ENCODE data around the gene ARAP3. TPM values are rescaled to one million over a fixed set of nuclear protein-coding genes. Genes with fewer than 3 reads are reported as not detected.

Gene ARAP3
- total RNA-seq, 1 donor from 2014 or later: 8.6 TPM

GRCh38 chr5:141717043-141717442 is 35.0 kb upstream of the ARAP3 start:
- Mint-ChIP-seq H3K36me3 (ENCODE audit: unreplicated experiment) (no peaks in the 10 kb centered on the region), H3K27ac (ENCODE audit: unreplicated experiment) (no peak overlapping the region), H3K4me1 (ENCODE audit: low read depth, unreplicated experiment) (peaks cover 11% of the 10 kb centered on the region), H3K27me3 (ENCODE audit: unreplicated experiment) (peaks cover 2% of the 10 kb centered on the region), H3K9me3 (ENCODE audit: unreplicated experiment) (no peaks in the 10 kb centered on the region), H3K4me3 (ENCODE audit: unreplicated experiment) (no peak overlapping the region)
- no peak for DNase-seq
- no peak for TF ChIP-seq CTCF (IDR thresholded peaks at IDR 0.05; ENCODE audit: partially characterized antibody, unreplicated experiment)

DNA sequence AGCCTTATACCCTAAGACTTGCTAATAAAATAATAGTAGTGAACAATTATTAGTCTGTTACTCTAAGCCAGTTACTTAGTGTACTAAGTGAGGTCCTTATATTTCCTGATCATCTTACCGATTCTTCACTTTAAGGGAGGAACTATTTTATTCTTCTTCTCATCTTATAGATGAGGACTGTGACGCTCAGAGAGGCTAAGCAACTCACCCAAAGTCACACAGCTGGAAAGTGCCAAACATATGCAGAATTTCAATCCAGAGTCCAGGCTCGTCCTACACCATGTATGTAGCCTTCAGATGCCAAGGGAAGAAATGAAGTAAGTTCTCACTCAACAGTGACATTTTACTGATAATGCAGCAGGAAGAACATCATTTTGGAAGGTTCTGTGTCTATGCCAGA is 34.4 kb upstream of the ARAP3 start:
- Mint-ChIP-seq H3K27ac (ENCODE audit: unreplicated experiment) (no peak overlapping the region), H3K27me3 (ENCODE audit: unreplicated experiment) (peaks cover 2% of the 10 kb centered on the region), H3K4me3 (ENCODE audit: unreplicated experiment) (no peak overlapping the region), H3K9me3 (ENCODE audit: unreplicated experiment) (no peaks in the 10 kb centered on the region), H3K4me1 (ENCODE audit: low read depth, unreplicated experiment) (peaks cover 11% of the 10 kb centered on the region), H3K36me3 (ENCODE audit: unreplicated experiment) (no peaks in the 10 kb centered on the region)
- DNase-seq: no peak
- TF ChIP-seq CTCF (IDR thresholded peaks at IDR 0.05; ENCODE audit: partially characterized antibody, unreplicated experiment): no peak

- Mint-ChIP-seq H3K4me3 (ENCODE audit: unreplicated experiment) (no peak overlapping the region), H3K27me3 (ENCODE audit: unreplicated experiment) (peaks cover 2% of the 10 kb centered on the region), H3K36me3 (ENCODE audit: unreplicated experiment) (no peaks in the 10 kb centered on the region), H3K27ac (ENCODE audit: unreplicated experiment) (no peak overlapping the region), H3K4me1 (ENCODE audit: low read depth, unreplicated experiment) (peaks cover 11% of the 10 kb centered on the region), H3K9me3 (ENCODE audit: unreplicated experiment) (no peaks in the 10 kb centered on the region)
- no peak for TF ChIP-seq CTCF (IDR thresholded peaks at IDR 0.05; ENCODE audit: partially characterized antibody, unreplicated experiment)
- no peak for DNase-seq
Observed at GRCh38 chr5:141716009-141716408, 34.0 kb upstream of the ARAP3 start.

DNA sequence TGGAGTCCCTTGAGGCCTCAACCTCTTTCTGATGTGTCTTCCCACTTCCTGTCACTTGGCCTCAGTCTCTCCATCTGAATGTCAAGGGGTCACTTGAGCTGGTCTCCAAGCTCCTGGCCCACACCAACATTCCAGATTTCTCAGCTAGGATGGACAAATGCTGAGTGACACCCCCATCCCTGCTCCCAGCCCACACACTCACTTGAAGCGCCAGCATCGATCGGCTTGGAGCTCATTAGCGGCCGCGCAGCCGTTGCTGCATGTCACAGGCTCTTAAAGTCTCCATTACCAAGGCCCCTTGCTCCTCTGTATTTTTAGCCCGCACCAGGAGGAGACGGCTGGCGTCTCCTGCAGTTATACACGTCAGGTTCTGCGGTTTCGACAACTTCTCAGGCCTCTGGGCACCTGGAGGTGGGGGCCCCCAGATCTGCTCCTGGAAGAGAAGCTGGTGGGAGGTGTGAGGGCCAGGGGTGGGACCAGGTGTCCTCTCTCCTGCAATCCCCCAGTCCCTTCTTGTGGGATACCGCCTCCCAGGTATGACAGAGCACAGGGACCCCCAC is 33.4 kb upstream of the ARAP3 start:
- peaks cover 2% of the 10 kb centered on the region for H3K9me3 Mint-ChIP-seq (ENCODE audit: unreplicated experiment)
- H3K4me3 Mint-ChIP-seq (ENCODE audit: unreplicated experiment): peak overlapping the region; percentile 45
- DNase-seq: peak; percentile 53
- peaks cover 11% of the 10 kb centered on the region for H3K4me1 Mint-ChIP-seq (ENCODE audit: low read depth, unreplicated experiment)
- peaks cover 2% of the 10 kb centered on the region for H3K27me3 Mint-ChIP-seq (ENCODE audit: unreplicated experiment)
- no peak for TF ChIP-seq CTCF (IDR thresholded peaks at IDR 0.05; ENCODE audit: partially characterized antibody, unreplicated experiment)
- no peaks in the 10 kb centered on the region for H3K36me3 Mint-ChIP-seq (ENCODE audit: unreplicated experiment)
- peak overlapping the region; percentile 80 for H3K27ac Mint-ChIP-seq (ENCODE audit: unreplicated experiment)

GRCh38 chr5:141714542-141715310 is 32.7 kb upstream of the ARAP3 start:
- Mint-ChIP-seq H3K36me3 (ENCODE audit: unreplicated experiment) (no peaks in the 10 kb centered on the region), H3K27ac (ENCODE audit: unreplicated experiment) (peak overlapping the region; percentile 57), H3K27me3 (ENCODE audit: unreplicated experiment) (peaks cover 4% of the 10 kb centered on the region), H3K9me3 (ENCODE audit: unreplicated experiment) (peaks cover 2% of the 10 kb centered on the region), H3K4me3 (ENCODE audit: unreplicated experiment) (no peak overlapping the region), H3K4me1 (ENCODE audit: low read depth, unreplicated experiment) (peaks cover 11% of the 10 kb centered on the region)
- TF ChIP-seq CTCF (IDR thresholded peaks at IDR 0.05; ENCODE audit: partially characterized antibody, unreplicated experiment): no peak
- no peak for DNase-seq

Data from glutamatergic neuron (in vitro differentiated cells).